ENCODE results near the gene INTS13.
A peak's percentile ranks its signal among the peaks of the same experiment; 100 is the strongest.
"Not testable (repeated sequence)": the region's sequence is repeated elsewhere in the genome, so short reads cannot be mapped to it uniquely, and the experiment has no call there.

The INTS13 gene

GRCh38 chr12:26935636-26936378 lies 2.0 kb downstream of the INTS13 start:
- no peak for DNase-seq (ENCODE audit: low read depth in 2 of 2)

- DNase-seq (ENCODE audit: low read depth in 2 of 2), result no peak
These were observed 8.2 kb downstream of the INTS13 start for GRCh38 chr12:26929590-26929989.

DNA sequence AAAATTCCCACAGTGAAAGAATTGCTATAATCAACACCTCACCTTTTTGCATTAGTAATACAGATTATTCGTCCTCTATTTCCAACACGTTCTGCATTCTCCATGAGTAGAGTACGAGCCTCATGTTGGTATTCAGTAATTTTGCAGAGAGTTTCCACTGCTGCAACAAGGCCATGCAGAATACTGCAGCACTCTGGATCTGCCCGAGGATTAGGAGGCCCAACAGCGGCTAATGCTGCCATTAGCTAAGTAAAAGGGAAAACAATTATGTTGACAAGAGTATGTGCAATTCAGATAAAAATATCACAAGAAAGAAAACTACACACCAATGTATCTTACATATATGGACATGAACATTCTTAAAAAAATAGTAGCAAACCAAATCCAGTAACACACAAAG lies 9.1 kb downstream of the INTS13 start:
- no peak for DNase-seq (ENCODE audit: low read depth in 2 of 2)

GRCh38 chr12:26921886-26922285 lies 15.9 kb downstream of the INTS13 start:
- DNase-seq (ENCODE audit: low read depth in 2 of 2), result no peak

- no peak for DNase-seq (ENCODE audit: low read depth in 2 of 2)
These were observed 18.6 kb downstream of the INTS13 start for GRCh38 chr12:26919216-26919555.

- no peak for DNase-seq (ENCODE audit: low read depth in 2 of 2)
These were observed 19.2 kb downstream of the INTS13 start for GRCh38 chr12:26918321-26919215.

GRCh38 chr12:26906704-26907103 lies 31.1 kb downstream of the INTS13 start:
- DNase-seq (ENCODE audit: low read depth in 2 of 2), result no peak

DNA sequence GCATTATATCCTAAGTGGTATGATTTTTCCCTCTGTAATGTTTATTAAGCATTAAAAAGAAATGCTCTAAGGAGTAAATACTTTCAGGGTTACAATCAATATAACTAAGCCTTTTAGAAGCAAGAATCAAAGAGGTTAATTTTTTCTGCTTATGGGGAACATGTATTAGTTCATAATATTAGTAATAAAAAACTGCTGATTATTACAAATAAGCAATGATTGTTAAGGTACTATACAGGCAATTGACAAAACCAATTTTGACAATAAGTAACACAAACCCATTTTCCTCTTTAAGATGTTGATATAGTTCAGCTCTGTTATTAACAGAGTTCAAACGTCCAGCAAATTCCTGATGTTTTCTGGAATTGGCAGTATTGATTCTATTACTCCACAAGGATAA lies 31.8 kb downstream of the INTS13 start:
- DNase-seq (ENCODE audit: low read depth in 2 of 2), result no peak

DNA sequence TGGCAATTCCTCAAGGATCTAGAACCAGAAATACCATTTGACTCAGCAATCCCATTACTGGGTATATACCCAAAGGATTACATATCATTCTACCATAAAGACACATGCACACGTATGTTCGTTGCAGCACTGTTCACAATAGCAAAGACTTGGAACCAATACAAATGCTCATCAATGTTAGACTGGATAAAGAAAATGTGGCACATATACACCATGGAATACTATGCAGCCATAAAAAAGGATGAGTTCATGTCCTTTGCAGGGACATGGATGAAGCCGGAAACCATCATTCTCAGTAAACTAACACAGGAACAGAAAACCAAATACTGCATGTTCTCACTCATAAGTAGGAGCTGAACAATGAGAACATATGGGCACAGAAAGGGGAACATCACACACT lies 34.4 kb downstream of the INTS13 start:
- not testable (repeated sequence) for DNase-seq (ENCODE audit: low read depth in 2 of 2)

GRCh38 chr12:26896913-26897312 lies 40.9 kb downstream of the INTS13 start:
- DNase-seq (ENCODE audit: low read depth in 2 of 2), result no peak

- DNase-seq (ENCODE audit: low read depth in 2 of 2), result no peak
These were observed 42.1 kb downstream of the INTS13 start for GRCh38 chr12:26895672-26896071.

DNA sequence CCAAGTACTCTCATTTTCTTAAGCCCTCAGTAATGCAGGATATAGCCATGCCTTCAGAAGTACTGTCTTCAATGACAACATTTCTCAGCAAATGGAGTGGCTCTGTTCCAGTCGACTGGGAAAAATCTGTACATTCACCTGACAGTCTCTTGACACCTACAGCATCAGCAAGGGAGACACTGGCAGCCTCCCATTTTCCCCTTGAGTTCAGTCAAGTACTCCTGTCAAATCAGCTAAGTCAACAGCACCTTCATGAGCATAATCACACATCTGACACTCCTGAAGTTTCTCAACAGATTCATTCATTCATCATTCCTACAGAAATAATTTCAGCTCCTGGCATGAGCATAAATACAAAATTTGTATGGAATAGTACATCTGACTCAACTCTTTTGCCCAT lies 46.1 kb downstream of the INTS13 start:
- no peak for DNase-seq (ENCODE audit: low read depth in 2 of 2)

DNA sequence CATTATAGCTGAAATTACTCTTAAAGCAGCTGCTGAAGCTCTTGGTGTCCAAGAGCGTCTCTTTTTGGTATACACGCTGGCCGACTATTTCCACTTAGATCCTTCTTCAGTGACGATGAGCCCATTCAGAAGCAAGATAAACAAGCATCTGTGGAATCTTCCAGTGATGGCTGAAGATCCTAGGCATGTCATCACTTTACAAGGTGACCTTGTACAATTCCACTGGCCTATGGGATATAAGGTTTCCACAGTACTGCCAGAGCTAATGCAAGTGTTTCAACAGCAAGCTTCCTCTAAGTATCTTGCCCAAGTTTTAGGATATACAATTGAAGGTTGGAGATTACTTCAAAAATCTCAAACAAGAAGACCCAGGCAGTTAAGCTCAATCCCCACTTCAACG lies 47.0 kb downstream of the INTS13 start:
- no peak for DNase-seq (ENCODE audit: low read depth in 2 of 2)

DNA sequence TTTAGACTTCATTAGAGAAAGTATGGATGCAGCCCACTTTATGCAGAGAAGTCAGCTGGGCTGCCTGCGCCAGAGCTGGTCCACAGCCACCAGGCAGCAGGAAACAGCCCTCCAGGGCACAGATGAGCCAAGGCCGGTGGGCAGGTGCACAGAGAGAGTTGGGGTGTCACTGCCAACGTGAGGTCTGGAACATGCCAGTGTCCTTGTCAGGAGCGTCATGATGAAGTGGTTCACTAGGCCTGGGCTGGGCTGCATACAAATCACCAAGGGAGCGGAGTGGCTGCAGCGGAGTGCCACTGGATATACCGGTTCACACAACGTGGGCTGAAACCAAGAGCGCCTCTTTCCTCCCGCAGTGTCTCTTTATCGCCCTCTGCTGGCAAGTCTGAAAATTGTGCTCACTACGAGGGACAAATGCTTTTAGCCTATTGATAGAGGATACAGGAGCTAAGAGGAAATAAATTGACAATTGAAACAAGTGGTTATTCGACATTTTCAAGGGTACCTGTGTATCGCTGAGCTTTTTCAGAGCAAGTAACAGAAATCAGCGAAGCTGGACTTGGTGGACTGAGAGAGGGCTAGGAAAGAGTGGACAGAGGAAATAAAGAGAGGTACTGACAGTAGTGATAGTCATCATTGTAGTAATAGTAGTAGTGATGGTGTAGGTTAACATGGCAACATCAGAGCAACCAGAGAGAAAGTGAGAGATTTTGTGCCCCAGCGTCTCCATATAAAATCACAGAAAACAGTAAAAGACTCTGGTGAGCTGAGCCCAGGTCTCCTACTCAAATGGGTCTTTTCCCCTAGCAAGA lies 52.8 kb downstream of the INTS13 start:
- peak; percentile 56 to 69 for DNase-seq (ENCODE audit: low read depth in 2 of 2)

GRCh38 chr12:26880625-26881024 lies 57.2 kb downstream of the INTS13 start:
- DNase-seq (ENCODE audit: low read depth in 2 of 2), result no peak

GRCh38 chr12:26878661-26879119 lies 59.1 kb downstream of the INTS13 start:
- no peak for DNase-seq (ENCODE audit: low read depth in 2 of 2)

DNA sequence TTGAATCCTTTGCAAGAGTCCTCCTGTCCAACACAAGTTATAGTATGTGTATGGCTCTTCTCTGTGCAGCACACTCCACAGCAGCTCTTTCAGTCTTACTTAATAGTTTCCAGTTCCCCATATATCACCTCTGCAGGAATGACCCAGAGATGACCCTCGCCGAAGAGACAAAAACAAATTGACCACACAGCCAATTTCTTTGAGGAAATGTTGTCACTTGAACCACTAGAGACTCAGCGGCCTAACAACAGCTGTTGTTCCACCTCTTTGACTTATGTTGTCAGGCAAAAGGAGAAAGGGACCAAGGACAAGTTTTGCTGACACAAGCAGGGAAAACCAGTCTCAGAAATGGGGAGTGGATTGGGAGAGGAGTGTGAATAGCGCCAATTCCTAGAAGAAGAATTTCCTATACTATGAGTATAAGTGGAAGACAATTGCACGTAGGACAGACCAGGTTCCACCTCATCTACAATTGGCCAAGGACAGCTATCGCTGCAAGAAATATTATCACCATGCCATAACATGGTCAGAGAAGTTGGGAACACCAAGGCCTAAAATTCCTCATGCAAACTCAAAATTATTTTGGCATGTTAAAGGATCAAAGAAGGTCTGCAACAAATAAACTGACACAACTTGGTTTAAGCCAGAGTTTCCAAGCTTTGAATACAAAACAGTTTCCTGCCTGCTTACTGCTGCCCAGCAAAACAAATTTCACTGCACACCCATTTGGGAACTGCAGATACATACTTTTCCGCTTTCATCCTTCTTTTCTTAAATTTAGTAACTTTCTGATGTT lies 63.1 kb downstream of the INTS13 start:
- DNase-seq (ENCODE audit: low read depth in 2 of 2), result no peak

GRCh38 chr12:26872625-26873024 lies 65.2 kb downstream of the INTS13 start:
- no peak for DNase-seq (ENCODE audit: low read depth in 2 of 2)

- no peak for DNase-seq (ENCODE audit: low read depth in 2 of 2)
These were observed 65.8 kb downstream of the INTS13 start for GRCh38 chr12:26871985-26872384.

DNA sequence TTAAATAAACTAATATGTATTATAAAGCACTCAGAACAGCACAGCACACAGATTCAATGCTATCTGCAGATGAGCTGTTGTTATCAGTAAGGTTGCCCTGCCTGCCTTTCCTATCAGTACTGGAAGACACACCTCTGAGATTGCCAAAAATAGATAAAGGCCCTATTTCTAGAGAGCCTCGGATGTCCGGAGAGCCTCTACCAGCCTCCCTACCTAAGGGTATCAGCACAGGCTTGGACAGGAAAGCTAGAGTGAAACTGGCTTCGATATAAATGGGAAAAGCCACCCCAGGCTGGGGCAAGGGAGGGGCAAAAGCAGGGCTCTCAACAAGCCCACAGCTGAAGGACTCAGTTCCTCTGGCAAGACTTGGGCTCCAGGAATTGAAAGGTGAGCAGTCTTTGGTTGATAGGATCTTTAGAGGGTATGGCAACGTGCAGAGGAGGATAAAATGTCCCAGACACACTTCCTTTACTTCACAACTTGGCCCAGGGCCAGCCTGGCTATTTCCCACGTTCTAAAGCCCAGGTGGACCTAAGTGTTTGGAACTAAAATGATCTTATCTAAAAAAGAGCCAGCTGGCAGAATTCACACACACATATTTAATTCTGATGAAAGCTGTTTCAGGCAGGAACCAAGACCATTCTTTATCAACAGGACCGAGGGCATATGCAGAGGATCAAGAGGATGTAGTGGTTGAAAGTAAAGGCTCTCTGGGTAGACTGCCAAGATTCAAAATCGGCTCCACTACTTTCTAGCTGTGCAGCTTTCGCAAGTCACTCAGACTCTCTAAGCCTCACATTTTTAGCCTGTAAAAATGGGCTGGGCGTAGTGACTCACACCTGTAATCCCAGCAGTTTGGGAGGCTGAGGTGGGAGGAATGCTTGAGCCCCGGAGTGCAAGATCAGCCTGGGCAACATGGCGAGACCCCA lies 67.0 kb downstream of the INTS13 start:
- DNase-seq (ENCODE audit: low read depth in 2 of 2), result no peak

Data from stimulated activated CD8-positive, alpha-beta memory T cell treated with anti-CD3 and anti-CD28 coated beads, Interleukin-15, amount 100 ng/mL, for 48 hours (primary cell).